GM19463 (cell line): Measurements from ENCODE around the gene HOXA13.

Experiments used
- ATAC-seq: cut with Tn5 transposase; IDR thresholded peaks from one replicate; pipeline ENCODE4 v1.9.1; 2021; ENCODE audit warnings: mild to moderate bottlenecking, moderate library complexity; ENCODE audit not compliant: unreplicated experiment

HOXA13 gene

GRCh38 chr7:27182861-27183681 is 16.8 kb downstream of the HOXA13 start:
- ATAC-seq: no peak

DNA sequence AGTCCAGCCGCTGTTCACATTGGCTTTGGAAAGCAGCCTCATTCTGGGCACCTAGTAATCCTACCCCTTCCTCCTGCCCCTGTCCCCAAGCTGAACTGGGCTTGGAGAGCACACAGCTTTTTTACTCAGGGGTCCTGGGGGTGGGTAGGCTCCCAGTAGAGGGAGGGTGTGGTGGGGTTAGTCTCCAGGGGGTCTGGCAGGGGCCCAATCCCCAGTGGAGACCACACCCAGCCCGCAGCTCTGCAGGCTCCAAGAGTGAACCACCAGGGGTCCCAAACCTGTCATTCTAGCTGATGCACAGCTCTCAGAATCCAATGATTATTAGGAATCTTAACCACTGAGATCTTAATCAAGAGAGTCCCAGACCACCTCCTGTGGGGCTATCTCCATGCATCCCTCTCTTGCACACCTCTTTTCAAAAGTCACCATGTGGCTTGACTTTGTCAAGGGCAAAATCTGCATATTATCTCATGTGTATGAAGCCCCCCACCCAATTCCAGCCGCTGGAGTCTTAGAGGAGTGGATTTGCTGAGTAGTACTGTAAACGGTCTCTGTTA is 17.5 kb downstream of the HOXA13 start:
- no peak for ATAC-seq

DNA sequence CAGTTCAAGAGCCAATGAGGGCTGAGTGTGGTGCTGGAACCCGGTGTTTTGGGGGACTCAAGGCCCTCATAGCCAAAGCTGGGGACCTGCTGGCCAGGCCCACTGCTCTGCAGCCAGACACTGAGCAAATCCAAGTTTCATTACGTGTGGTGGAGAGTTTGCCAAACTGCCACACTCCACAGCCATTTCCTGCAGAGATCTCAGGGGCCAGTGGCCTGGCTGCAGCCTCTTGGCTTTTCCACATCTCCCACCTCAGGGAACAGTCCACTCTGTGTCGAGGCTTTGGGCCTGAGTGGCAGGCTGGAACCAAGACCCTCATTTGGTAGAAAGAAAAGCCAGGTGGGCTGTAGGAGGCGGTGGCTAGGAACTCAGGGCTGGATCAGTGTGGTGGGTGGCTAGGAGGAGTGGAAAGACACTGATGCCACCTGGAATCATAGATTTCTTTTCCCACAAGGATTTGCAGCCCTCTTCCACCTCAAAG is 18.1 kb downstream of the HOXA13 start:
- ATAC-seq: no peak

- no peak for ATAC-seq
Measured at GRCh38 chr7:27180431-27181420, 19.2 kb downstream of the HOXA13 start.

GRCh38 chr7:27179503-27180430 is 20.1 kb downstream of the HOXA13 start:
- ATAC-seq: no peak

- ATAC-seq: no peak
Measured at GRCh38 chr7:27179030-27179429, 20.9 kb downstream of the HOXA13 start.

GRCh38 chr7:27178366-27178765 is 21.5 kb downstream of the HOXA13 start:
- no peak for ATAC-seq

GRCh38 chr7:27177795-27178320 is 22.0 kb downstream of the HOXA13 start:
- ATAC-seq: no peak

GRCh38 chr7:27176962-27177794 is 22.7 kb downstream of the HOXA13 start:
- ATAC-seq: no peak

DNA sequence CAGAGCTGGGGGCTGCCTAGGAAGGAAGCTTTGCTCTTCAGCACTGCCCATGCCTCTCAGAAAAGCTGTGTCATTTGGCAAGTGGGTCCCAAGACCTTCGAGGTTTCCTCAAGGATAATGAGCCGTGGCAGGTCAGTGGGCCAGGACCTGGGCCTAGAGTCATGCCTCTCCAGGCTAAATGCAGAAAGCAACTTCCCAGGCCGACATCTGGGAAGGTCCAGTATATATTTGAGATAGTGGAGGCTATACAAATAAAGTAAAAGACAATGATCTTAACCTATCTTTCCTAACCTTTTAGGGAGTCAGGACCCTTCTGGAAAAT is 23.4 kb downstream of the HOXA13 start:
- no peak for ATAC-seq

DNA sequence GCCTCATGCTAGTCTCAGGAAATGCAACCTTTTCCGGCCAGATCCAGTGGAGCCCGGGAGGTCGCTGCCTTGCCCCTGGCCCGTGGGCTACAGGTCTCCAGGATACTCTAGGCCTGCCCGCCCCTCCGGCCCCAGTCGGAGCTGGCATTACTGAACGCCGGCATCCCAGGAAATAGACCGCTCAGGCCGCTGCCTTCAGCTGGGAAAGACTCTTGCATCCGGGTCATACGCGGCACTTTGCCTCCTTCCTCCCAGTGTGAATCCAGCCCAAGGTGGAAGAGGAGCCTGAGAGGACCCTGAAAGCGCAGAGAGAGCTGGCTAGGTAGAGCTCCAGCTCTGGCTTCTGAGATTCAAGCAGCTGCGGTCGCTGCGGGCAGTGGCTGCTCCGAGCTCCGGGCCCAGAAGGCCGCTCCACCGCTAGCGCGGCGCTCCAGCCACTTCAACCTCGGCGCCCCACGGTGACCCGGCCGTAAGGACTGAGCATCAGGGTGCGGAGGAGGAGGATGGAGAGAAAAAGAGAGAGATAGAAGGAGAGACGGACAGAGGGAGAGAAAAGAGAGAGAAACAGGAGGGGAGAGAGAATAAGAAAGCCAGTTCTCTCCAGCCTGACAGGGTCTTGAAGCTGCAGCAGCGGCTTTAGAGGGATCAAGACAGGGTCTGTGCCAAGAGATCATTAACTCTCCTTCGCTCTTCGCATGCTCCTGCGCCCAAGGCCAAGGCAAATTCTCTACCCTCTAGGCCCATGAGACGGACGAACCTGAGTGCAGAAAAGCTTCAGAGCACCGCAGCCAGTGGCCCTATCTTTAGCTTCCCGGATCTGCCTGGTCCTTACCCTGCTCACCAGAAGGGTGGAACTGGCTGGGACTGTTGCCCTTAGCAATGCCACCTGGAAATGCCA is 24.0 kb downstream of the HOXA13 start:
- no peak for ATAC-seq

GRCh38 chr7:27174874-27175625 is 24.8 kb downstream of the HOXA13 start:
- ATAC-seq: no peak

- no peak for ATAC-seq
Measured at GRCh38 chr7:27173956-27174873, 25.7 kb downstream of the HOXA13 start, which contains the start of gene HOXA10. Gene HOXA10, minus strand, starts transcription at chr7:27174320. Its CDS starts 14 bp downstream, at chr7:27174306.

DNA sequence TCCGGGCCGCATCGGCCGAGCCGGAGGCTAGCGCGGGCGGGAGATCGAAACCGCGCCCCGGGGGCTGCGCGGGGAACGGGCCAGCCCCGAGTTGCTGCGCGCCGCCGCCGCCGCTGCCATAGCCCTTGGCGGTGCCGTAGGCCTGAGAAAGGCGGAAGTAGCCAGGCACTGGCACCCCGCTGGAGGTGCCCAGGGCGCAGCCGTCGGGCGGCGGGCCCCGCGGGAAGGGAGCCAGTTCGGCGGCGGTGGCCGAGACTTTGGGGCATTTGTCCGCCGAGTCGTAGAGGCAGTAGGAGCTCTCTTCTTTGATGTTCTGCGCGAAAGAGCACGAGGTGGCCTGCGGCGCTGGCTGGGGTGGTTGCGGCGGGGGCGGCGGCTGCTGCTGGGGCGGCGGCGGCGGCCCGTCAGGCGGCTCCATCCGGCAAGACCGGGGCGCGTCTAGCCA is 26.4 kb downstream of the HOXA13 start:
- ATAC-seq: peak; percentile 62

GRCh38 chr7:27172823-27173510 is 26.9 kb downstream of the HOXA13 start:
- peak; percentile 23 for ATAC-seq
